OCI-LY1 (cell line): ENCODE results near the gene TMTC4.

ENCODE experiments used
- H2AFZ ChIP-seq: fragments of 200-600 bp; sonication (generic), shearing (Covaris generic); 2 replicates; pipeline ENCODE4 v1.6.0; 2014; ENCODE audit warnings: antibody characterized with exemption, mild to moderate bottlenecking, low read length
- H3F3A ChIP-seq: fragments of 200-600 bp; sonication (generic), shearing (Covaris generic); 2 replicates; pipeline ENCODE4 v1.6.0; 2014; ENCODE audit warnings: mild to moderate bottlenecking, antibody characterized with exemption, low read length, moderate library complexity; ENCODE audit not compliant: insufficient read depth
- H3K27ac ChIP-seq: fragments of 200-600 bp; sonication (generic); 2 replicates; pipeline ENCODE4 v1.5.1; 2014; ENCODE audit warnings: low read length, mixed run types, mild to moderate bottlenecking, low read depth; ENCODE audit not compliant: poor library complexity, severe bottlenecking
- H3K27me3 ChIP-seq: fragments of 200-600 bp; sonication (generic); 2 replicates; pipeline ENCODE4 v1.6.0; 2014; ENCODE audit warnings: antibody characterized with exemption, mild to moderate bottlenecking, low read length, moderate library complexity; ENCODE audit not compliant: insufficient read depth
- H3K36me3 ChIP-seq: fragments of 200-600 bp; sonication (generic); 2 replicates; pipeline ENCODE4 v1.6.1; 2014; ENCODE audit warnings: mild to moderate bottlenecking, antibody characterized with exemption, low read length, moderate library complexity, mixed read lengths; ENCODE audit not compliant: insufficient read depth
- H3K4me1 ChIP-seq: fragments of 200-600 bp; sonication (generic); 2 replicates; pipeline ENCODE4 v1.5.1; 2014; ENCODE audit warnings: mild to moderate bottlenecking, low read length, moderate library complexity; ENCODE audit not compliant: insufficient read depth, severe bottlenecking
- H3K4me2 ChIP-seq: fragments of 200-600 bp; sonication (generic), shearing (Covaris generic); 2 replicates; pipeline ENCODE4 v1.6.1; 2014; ENCODE audit warnings: low read length
- H3K4me3 ChIP-seq: fragments of 200-600 bp; sonication (generic); 2 replicates; pipeline ENCODE4 v1.5.1; 2014; ENCODE audit warnings: low read length, low read depth, mild to moderate bottlenecking, mixed read lengths; ENCODE audit not compliant: poor library complexity, severe bottlenecking
- H3K79me2 ChIP-seq: fragments of 200-600 bp; shearing (Covaris generic); 2 replicates; pipeline ENCODE4 v1.6.1; 2016; ENCODE audit warnings: mixed run types, low read length, mixed read lengths; ENCODE audit not compliant: insufficient read depth
- H3K9ac ChIP-seq: fragments of 200-600 bp; sonication (generic), shearing (Covaris generic); 2 replicates; pipeline ENCODE4 v1.6.1; 2014; ENCODE audit warnings: mild to moderate bottlenecking, low read length, mixed read lengths
- H3K9me2 ChIP-seq: fragments of 200-600 bp; sonication (generic), shearing (Covaris generic); 2 replicates; pipeline ENCODE4 v1.6.1; 2014; ENCODE audit warnings: low read depth, mild to moderate bottlenecking, low read length, mixed read lengths
- H3K9me3 ChIP-seq: fragments of 200-600 bp; shearing (Covaris generic); 2 replicates; pipeline ENCODE4 v1.6.1; 2014; ENCODE audit warnings: low read length, mixed read lengths
- H4K20me1 ChIP-seq: fragments of 200-600 bp; sonication (generic), shearing (Covaris generic); 2 replicates; pipeline ENCODE4 v1.6.0; 2016; ENCODE audit warnings: mild to moderate bottlenecking, low read length; ENCODE audit not compliant: insufficient read depth
- EZH2 ChIP-seq: fragments of 200-600 bp; sonication (generic), shearing (Covaris generic); IDR thresholded peaks from 2 replicates; pipeline ENCODE4 v1.8.0; 2017; ENCODE audit warnings: borderline replicate concordance, mixed run types, mild to moderate bottlenecking, antibody characterized with exemption, low read length, moderate library complexity, mixed read lengths
- TF ChIP-seq, protein P1 (sequence below): fragments of 200-600 bp; sonication (generic), shearing (Covaris generic); IDR thresholded peaks from 2 replicates; pipeline ENCODE4 v1.5.1; 2017; ENCODE audit warnings: mild to moderate bottlenecking, antibody characterized with exemption, low read length, moderate library complexity, mixed read lengths

TMTC4 gene

DNA sequence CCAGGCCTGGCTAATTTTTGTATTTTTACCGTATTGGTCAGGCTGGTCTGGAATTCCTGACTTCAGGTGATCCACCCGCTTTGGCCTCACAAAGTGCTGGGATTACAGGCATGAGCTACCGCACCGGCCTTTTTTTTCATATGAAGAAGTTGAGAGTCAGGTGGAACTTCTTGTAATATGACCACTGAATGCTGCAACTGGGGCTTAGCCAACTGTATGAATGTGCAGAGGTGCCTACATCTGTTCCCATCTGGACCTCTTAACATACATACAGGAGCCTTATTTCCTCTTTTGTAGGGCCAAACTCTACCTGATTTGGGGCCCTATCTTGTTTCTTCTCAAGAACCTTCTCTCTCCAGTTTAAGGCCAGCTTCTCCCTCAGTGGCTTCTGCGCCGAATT, 74.1 kb downstream of the TMTC4 start:
- Histone ChIP-seq H3K79me2 (no peaks in the 10 kb centered on the region), H3K4me1 (no peaks in the 10 kb centered on the region), H3K4me3 (no peak overlapping the region), H3K9me2 (no peaks in the 10 kb centered on the region), H2AFZ (no peak overlapping the region), H3K27me3 (no peaks in the 10 kb centered on the region), H3K4me2 (no peak overlapping the region), H4K20me1 (no peaks in the 10 kb centered on the region), H3K9me3 (no peaks in the 10 kb centered on the region), H3F3A (no peaks in the 10 kb centered on the region), H3K9ac (no peak overlapping the region), H3K27ac (no peak overlapping the region), H3K36me3 (no peaks in the 10 kb centered on the region)
- no peak for TF ChIP-seq EZH2
- TF ChIP-seq, protein P1, sequence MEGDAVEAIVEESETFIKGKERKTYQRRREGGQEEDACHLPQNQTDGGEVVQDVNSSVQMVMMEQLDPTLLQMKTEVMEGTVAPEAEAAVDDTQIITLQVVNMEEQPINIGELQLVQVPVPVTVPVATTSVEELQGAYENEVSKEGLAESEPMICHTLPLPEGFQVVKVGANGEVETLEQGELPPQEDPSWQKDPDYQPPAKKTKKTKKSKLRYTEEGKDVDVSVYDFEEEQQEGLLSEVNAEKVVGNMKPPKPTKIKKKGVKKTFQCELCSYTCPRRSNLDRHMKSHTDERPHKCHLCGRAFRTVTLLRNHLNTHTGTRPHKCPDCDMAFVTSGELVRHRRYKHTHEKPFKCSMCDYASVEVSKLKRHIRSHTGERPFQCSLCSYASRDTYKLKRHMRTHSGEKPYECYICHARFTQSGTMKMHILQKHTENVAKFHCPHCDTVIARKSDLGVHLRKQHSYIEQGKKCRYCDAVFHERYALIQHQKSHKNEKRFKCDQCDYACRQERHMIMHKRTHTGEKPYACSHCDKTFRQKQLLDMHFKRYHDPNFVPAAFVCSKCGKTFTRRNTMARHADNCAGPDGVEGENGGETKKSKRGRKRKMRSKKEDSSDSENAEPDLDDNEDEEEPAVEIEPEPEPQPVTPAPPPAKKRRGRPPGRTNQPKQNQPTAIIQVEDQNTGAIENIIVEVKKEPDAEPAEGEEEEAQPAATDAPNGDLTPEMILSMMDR, result no peak

DNA sequence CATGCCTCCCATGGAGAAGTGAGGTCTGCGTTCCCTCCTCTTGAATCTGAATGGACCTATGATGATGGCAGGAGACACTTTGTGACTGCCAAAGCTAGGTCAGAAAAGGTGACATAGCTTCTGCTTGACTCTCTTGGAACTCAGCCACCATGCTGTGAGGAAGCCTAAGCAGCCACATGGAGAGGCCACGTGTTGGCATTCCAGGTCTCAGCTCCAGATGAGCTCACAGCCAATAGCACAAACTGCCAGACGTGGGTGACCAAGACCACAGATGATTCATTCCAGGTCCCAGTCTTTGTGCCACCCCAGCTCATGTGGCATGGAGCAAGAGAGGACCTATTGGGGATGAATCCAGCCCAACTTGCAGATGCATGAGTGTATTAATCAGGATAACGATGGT, 77.3 kb downstream of the TMTC4 start:
- no peak for TF ChIP-seq EZH2
- TF ChIP-seq, protein P1, result no peak
- Histone ChIP-seq H4K20me1 (no peaks in the 10 kb centered on the region), H3K4me2 (no peak overlapping the region), H3K9ac (no peak overlapping the region), H3K79me2 (no peaks in the 10 kb centered on the region), H2AFZ (no peak overlapping the region), H3K9me3 (no peaks in the 10 kb centered on the region), H3K9me2 (no peaks in the 10 kb centered on the region), H3K27me3 (no peaks in the 10 kb centered on the region), H3K27ac (no peak overlapping the region), H3F3A (no peaks in the 10 kb centered on the region), H3K36me3 (no peaks in the 10 kb centered on the region), H3K4me3 (no peak overlapping the region), H3K4me1 (no peaks in the 10 kb centered on the region)

DNA sequence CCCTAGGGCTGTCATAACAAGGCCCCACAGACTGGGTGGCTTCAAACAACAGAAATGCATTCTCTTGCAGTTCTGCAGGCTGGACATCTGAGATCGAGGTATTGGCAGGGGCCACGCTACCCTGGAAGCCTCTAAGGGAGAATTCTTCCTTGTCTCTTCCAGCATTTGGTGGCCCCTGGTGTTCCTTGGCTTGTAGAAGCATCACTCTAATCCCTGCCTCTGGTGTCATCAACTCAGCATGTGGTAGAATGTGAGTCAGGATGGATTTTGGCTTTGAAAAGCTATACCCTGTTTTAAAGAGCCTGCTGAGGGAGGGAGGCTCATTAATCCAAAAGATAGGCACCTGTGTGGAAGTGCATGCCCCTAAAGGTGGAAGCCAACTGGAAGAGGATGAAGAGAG, 78.1 kb downstream of the TMTC4 start:
- TF ChIP-seq, protein P1, result no peak
- TF ChIP-seq EZH2, result no peak
- Histone ChIP-seq H3K4me3 (no peak overlapping the region), H3F3A (no peaks in the 10 kb centered on the region)

More for the DNA sequence above, 78.1 kb downstream of the TMTC4 start:
- no peaks in the 10 kb centered on the region for H3K9me3 ChIP-seq
- H3K36me3 ChIP-seq, result no peaks in the 10 kb centered on the region
- no peaks in the 10 kb centered on the region for H3K9me2 ChIP-seq
- no peaks in the 10 kb centered on the region for H3K79me2 ChIP-seq
- no peaks in the 10 kb centered on the region for H4K20me1 ChIP-seq
- H2AFZ ChIP-seq, result no peak overlapping the region
- H3K9ac ChIP-seq, result no peak overlapping the region
- no peak overlapping the region for H3K4me2 ChIP-seq
- no peaks in the 10 kb centered on the region for H3K4me1 ChIP-seq
- no peak overlapping the region for H3K27ac ChIP-seq
- H3K27me3 ChIP-seq, result no peaks in the 10 kb centered on the region
